Measurements from ENCODE around the gene SCAF1.

Gene SCAF1

GRCh38 chr19:49645592-49645991 is 3.6 kb downstream of the SCAF1 start:
- no peak for DNase-seq

GRCh38 chr19:49645995-49646394 is 4.0 kb downstream of the SCAF1 start:
- DNase-seq = no peak

GRCh38 chr19:49646586-49646985 is 4.6 kb downstream of the SCAF1 start:
- DNase-seq = no peak

GRCh38 chr19:49651029-49651819 is 9.2 kb downstream of the SCAF1 start:
- DNase-seq = no peak

- DNase-seq = no peak
Observed at GRCh38 chr19:49651820-49652550, 10.0 kb downstream of the SCAF1 start.

GRCh38 chr19:49652551-49653465 is 10.8 kb downstream of the SCAF1 start:
- DNase-seq = no peak

- no peak for DNase-seq
Observed at GRCh38 chr19:49653466-49653806, 11.4 kb downstream of the SCAF1 start.

GRCh38 chr19:49654581-49654980 is 12.6 kb downstream of the SCAF1 start:
- no peak for DNase-seq

- no peak for DNase-seq
Observed at GRCh38 chr19:49655570-49656455, 13.8 kb downstream of the SCAF1 start.

GRCh38 chr19:49656456-49657109 is 14.6 kb downstream of the SCAF1 start:
- no peak for DNase-seq

GRCh38 chr19:49657493-49658138 is 15.6 kb downstream of the SCAF1 start:
- no peak for DNase-seq

- DNase-seq = no peak
Observed at GRCh38 chr19:49658139-49658517, 16.1 kb downstream of the SCAF1 start.

GRCh38 chr19:49658566-49659442 is 16.8 kb downstream of the SCAF1 start:
- DNase-seq = no peak

GRCh38 chr19:49660338-49660961 is 18.4 kb downstream of the SCAF1 start:
- no peak for DNase-seq

- no peak for DNase-seq
Observed at GRCh38 chr19:49662011-49662410, 20.0 kb downstream of the SCAF1 start.

- no peak for DNase-seq
Observed at GRCh38 chr19:49663224-49663623, 21.2 kb downstream of the SCAF1 start.

- peak; percentile 82 for DNase-seq
Observed at GRCh38 chr19:49664171-49665035, 22.4 kb downstream of the SCAF1 start.

GRCh38 chr19:49665036-49665350 is 23.0 kb downstream of the SCAF1 start:
- DNase-seq = no peak
